Neuron (in vitro differentiated cells): ENCODE data around the gene DPM2.

Source experiments
- H2AFZ ChIP-seq: one replicate; pipeline ENCODE4 v1.6.1; 2013; ENCODE audit warnings: low read depth, mild to moderate bottlenecking, inconsistent platforms, low read length, moderate library complexity
- H3K27me3 ChIP-seq: one replicate; pipeline ENCODE4 v1.6.1; 2013; ENCODE audit warnings: low read length; ENCODE audit not compliant: insufficient read depth
- H3K36me3 ChIP-seq: one replicate; pipeline ENCODE4 v1.6.1; 2013; ENCODE audit warnings: low read length; ENCODE audit not compliant: insufficient read depth
- H3K4me1 ChIP-seq: one replicate; pipeline ENCODE4 v1.6.1; 2013; ENCODE audit warnings: low read length; ENCODE audit not compliant: insufficient read depth
- H3K4me3 ChIP-seq: 2 replicates; pipeline ENCODE4 v1.5.1; 2013; ENCODE audit warnings: mild to moderate bottlenecking, low read length, moderate library complexity
- H3K9me3 ChIP-seq: one replicate; pipeline ENCODE4 v1.6.1; 2013; ENCODE audit warnings: low read length

Gene DPM2

GRCh38 chr9:127921557-127922120 lies 16.0 kb downstream of the DPM2 start:
- no peak overlapping the region for H3K4me3 ChIP-seq
- H3K9me3 ChIP-seq: no peaks in the 10 kb centered on the region
- no peaks in the 10 kb centered on the region for H3K36me3 ChIP-seq
- peaks cover 19% of the 10 kb centered on the region for H3K27me3 ChIP-seq
- no peak overlapping the region for H2AFZ ChIP-seq
- peaks cover 5% of the 10 kb centered on the region for H3K4me1 ChIP-seq

GRCh38 chr9:127920794-127921193 lies 16.9 kb downstream of the DPM2 start:
- Histone ChIP-seq H3K27me3 (peaks cover 11% of the 10 kb centered on the region), H3K9me3 (no peaks in the 10 kb centered on the region), H2AFZ (no peak overlapping the region), H3K4me1 (peaks cover 13% of the 10 kb centered on the region), H3K36me3 (no peaks in the 10 kb centered on the region), H3K4me3 (no peak overlapping the region)

- H3K9me3 ChIP-seq: no peaks in the 10 kb centered on the region
- H3K27me3 ChIP-seq: peaks cover 2% of the 10 kb centered on the region
- H3K4me1 ChIP-seq: peaks cover 13% of the 10 kb centered on the region
- no peak overlapping the region for H2AFZ ChIP-seq
- H3K4me3 ChIP-seq: no peak overlapping the region
- H3K36me3 ChIP-seq: no peaks in the 10 kb centered on the region
These were observed 18.3 kb downstream of the DPM2 start for GRCh38 chr9:127919253-127919815.

GRCh38 chr9:127918183-127919107 lies 19.2 kb downstream of the DPM2 start:
- Histone ChIP-seq H2AFZ (no peak overlapping the region), H3K9me3 (no peaks in the 10 kb centered on the region), H3K27me3 (peaks cover 2% of the 10 kb centered on the region), H3K4me3 (no peak overlapping the region), H3K4me1 (peaks cover 13% of the 10 kb centered on the region), H3K36me3 (no peaks in the 10 kb centered on the region)

GRCh38 chr9:127917603-127918002 lies 20.1 kb downstream of the DPM2 start:
- no peaks in the 10 kb centered on the region for H3K9me3 ChIP-seq
- H3K4me3 ChIP-seq: peak overlapping the region; percentile 51
- H3K4me1 ChIP-seq: peaks cover 13% of the 10 kb centered on the region
- no peak overlapping the region for H2AFZ ChIP-seq
- H3K27me3 ChIP-seq: no peaks in the 10 kb centered on the region
- H3K36me3 ChIP-seq: no peaks in the 10 kb centered on the region

- H3K4me1 ChIP-seq: peaks cover 13% of the 10 kb centered on the region
- H3K27me3 ChIP-seq: no peaks in the 10 kb centered on the region
- H3K4me3 ChIP-seq: peak within 1 kb of the TSS; percentile 78
- H3K36me3 ChIP-seq: no peaks in the 10 kb centered on the region
- H3K9me3 ChIP-seq: no peaks in the 10 kb centered on the region
- H2AFZ ChIP-seq: peak within 1 kb of the TSS; percentile 87
These were observed 20.7 kb downstream of the DPM2 start, which contains the start of gene ST6GALNAC4 for GRCh38 chr9:127916720-127917581. Gene ST6GALNAC4 (minus strand): TSS chr9:127917041. CDS start chr9:127916419, 622 bp downstream.

GRCh38 chr9:127915801-127916719 lies 21.6 kb downstream of the DPM2 start:
- peaks cover 13% of the 10 kb centered on the region for H3K4me1 ChIP-seq
- peak overlapping the region; percentile 78 for H3K4me3 ChIP-seq
- peak overlapping the region; percentile 87 for H2AFZ ChIP-seq
- no peaks in the 10 kb centered on the region for H3K27me3 ChIP-seq
- H3K9me3 ChIP-seq: no peaks in the 10 kb centered on the region
- H3K36me3 ChIP-seq: no peaks in the 10 kb centered on the region

GRCh38 chr9:127915325-127915752 lies 22.3 kb downstream of the DPM2 start:
- H3K9me3 ChIP-seq: no peaks in the 10 kb centered on the region
- H3K4me1 ChIP-seq: peaks cover 13% of the 10 kb centered on the region
- H3K27me3 ChIP-seq: no peaks in the 10 kb centered on the region
- no peak overlapping the region for H2AFZ ChIP-seq
- no peak overlapping the region for H3K4me3 ChIP-seq
- no peaks in the 10 kb centered on the region for H3K36me3 ChIP-seq

GRCh38 chr9:127913682-127914081 lies 24.0 kb downstream of the DPM2 start:
- Histone ChIP-seq H3K36me3 (no peaks in the 10 kb centered on the region), H3K27me3 (no peaks in the 10 kb centered on the region), H2AFZ (no peak overlapping the region), H3K4me1 (peaks cover 13% of the 10 kb centered on the region), H3K4me3 (no peak overlapping the region), H3K9me3 (no peaks in the 10 kb centered on the region)

- Histone ChIP-seq H2AFZ (no peak overlapping the region), H3K9me3 (no peaks in the 10 kb centered on the region), H3K27me3 (no peaks in the 10 kb centered on the region), H3K36me3 (no peaks in the 10 kb centered on the region), H3K4me1 (peaks cover 10% of the 10 kb centered on the region), H3K4me3 (no peak overlapping the region)
These were observed 24.8 kb downstream of the DPM2 start for GRCh38 chr9:127912882-127913281.

GRCh38 chr9:127912296-127912695 lies 25.4 kb downstream of the DPM2 start:
- H3K36me3 ChIP-seq: no peaks in the 10 kb centered on the region
- H3K4me3 ChIP-seq: no peak overlapping the region

More at GRCh38 chr9:127912296-127912695, 25.4 kb downstream of the DPM2 start:
- no peak overlapping the region for H2AFZ ChIP-seq
- no peaks in the 10 kb centered on the region for H3K27me3 ChIP-seq
- H3K4me1 ChIP-seq: peaks cover 9% of the 10 kb centered on the region
- H3K9me3 ChIP-seq: no peaks in the 10 kb centered on the region
